ENCODE measurements around the gene ITGA5.

GRCh38 chr12:54463484-54463883, 44.4 kb upstream of the ITGA5 start:
- TF ChIP-seq CTCF (IDR thresholded peaks at IDR 0.05) (no peak), POLR2A (IDR thresholded peaks at IDR 0.05) (no peak), POLR2AphosphoS5 (IDR thresholded peaks at IDR 0.05) (no peak)

All from prostate gland (tissue), 2 donors.